ENCODE data around the gene ACOXL.

GRCh38 chr2:111072220-111072871 is 340.0 kb downstream of the ACOXL start:
- TF ChIP-seq POLR2AphosphoS5 (IDR thresholded peaks at IDR 0.05; ENCODE audit: low read depth, low read length) = no peak
- no peak for TF ChIP-seq POLR2A (IDR thresholded peaks at IDR 0.05; ENCODE audit: low read depth, low read length)
- no peak for TF ChIP-seq TAF1 (IDR thresholded peaks at IDR 0.05; ENCODE audit: borderline replicate concordance, low read depth, low read length)
